Spinal cord (tissue), 10 donors: Measurements from ENCODE around the gene ZNF532. TPM values are rescaled to one million over a fixed set of nuclear protein-coding genes. Genes with fewer than 3 reads are reported as not detected.
"Not testable (repeated sequence)": the region's sequence is repeated elsewhere in the genome, so short reads cannot be mapped to it uniquely, and the experiment has no call there.

Experiments used
- DNase-seq, 6 donors: peaks; one replicate each; pipeline versions ENCODE4 v3.0.0 to v3.0.0-alpha.2; 2013 to 2015; ENCODE audit warnings: low spot score in 6 of 6, low read depth in 4 of 6
- H3K27ac ChIP-seq: one replicate; pipeline ENCODE4 v1.5.1; 2013; ENCODE audit warnings: low read depth, low read length, control low read depth
- H3K27me3 ChIP-seq: one replicate; pipeline ENCODE4 v1.6.1; 2013; ENCODE audit warnings: low read length; ENCODE audit not compliant: control insufficient read depth, insufficient read depth
- H3K36me3 ChIP-seq: one replicate; pipeline ENCODE4 v1.6.1; 2013; ENCODE audit warnings: low read length; ENCODE audit not compliant: control insufficient read depth, insufficient read depth
- H3K4me1 ChIP-seq: one replicate; pipeline ENCODE4 v1.6.1; 2013; ENCODE audit warnings: low read length; ENCODE audit not compliant: control insufficient read depth, insufficient read depth
- H3K4me3 ChIP-seq: one replicate; pipeline ENCODE4 v1.5.1; 2013; ENCODE audit warnings: low read depth, low read length, control low read depth
- H3K9me3 ChIP-seq: one replicate; pipeline ENCODE4 v1.6.1; 2013; ENCODE audit warnings: low read length; ENCODE audit not compliant: control insufficient read depth, insufficient read depth
- WGBS: methylation state at CpG from one replicate; pipeline ENCODE4 v1.1.5; 2013; ENCODE audit warnings: missing lambda C conversion rate; ENCODE audit not compliant: insufficient coverage; 5-methylcytosine and 5-hydroxymethylcytosine counted together
- polyA plus RNA-seq, 2 donors: library from polyadenylated mRNA; unstranded; fragments of 120-200 nt; gene quantifications; one replicate each; pipeline ENCODE4 v1.2.1, GENCODE V29; 2013; ENCODE audit not compliant: insufficient read length in 2 of 2
- total RNA-seq, 2 donors: library from RNA; depleted of rRNA in 1 of 2; stranded (reverse); fragments of 120-200 nt in 1 of 2; fragments of >200 nt in 1 of 2; gene quantifications; one replicate each; pipeline versions ENCODE4 v1.2.3 to v1.2.4, GENCODE V29; 2013 to 2014
- donor health status: healthy.

The ZNF532 gene
- total and polyA plus RNA-seq, 4 donors, result 106 to 147 (median 122) TPM

- no peak overlapping the region for H3K4me3 ChIP-seq
- no peak overlapping the region for H3K27ac ChIP-seq
- H3K36me3 ChIP-seq, result peaks cover 23% of the 10 kb centered on the region
- H3K9me3 ChIP-seq, result no peaks in the 10 kb centered on the region
- H3K27me3 ChIP-seq, result no peaks in the 10 kb centered on the region
- DNase-seq, result no peak
- H3K4me1 ChIP-seq, result peaks cover 8% of the 10 kb centered on the region
- 95% methylated on average over 4 of the region's 10 CpGs for WGBS
Measured at GRCh38 chr18:58905777-58906428, 41.2 kb downstream of the ZNF532 start.

GRCh38 chr18:58908006-58908405 lies 43.3 kb downstream of the ZNF532 start:
- no peak for DNase-seq
- Histone ChIP-seq H3K36me3 (peaks cover 18% of the 10 kb centered on the region), H3K4me1 (peaks cover 26% of the 10 kb centered on the region), H3K27ac (no peak overlapping the region), H3K27me3 (no peaks in the 10 kb centered on the region), H3K4me3 (no peak overlapping the region), H3K9me3 (no peaks in the 10 kb centered on the region)
- WGBS, result no CpG with 5 or more reads among the region's 1 CpG

- Histone ChIP-seq H3K27me3 (no peaks in the 10 kb centered on the region), H3K4me3 (no peak overlapping the region), H3K4me1 (peaks cover 26% of the 10 kb centered on the region), H3K36me3 (peaks cover 20% of the 10 kb centered on the region), H3K27ac (no peak overlapping the region), H3K9me3 (no peaks in the 10 kb centered on the region)
- 82% methylated on average over 7 of the region's 8 CpGs for WGBS
- no peak for DNase-seq
Measured at GRCh38 chr18:58909521-58909920, 44.8 kb downstream of the ZNF532 start.

DNA sequence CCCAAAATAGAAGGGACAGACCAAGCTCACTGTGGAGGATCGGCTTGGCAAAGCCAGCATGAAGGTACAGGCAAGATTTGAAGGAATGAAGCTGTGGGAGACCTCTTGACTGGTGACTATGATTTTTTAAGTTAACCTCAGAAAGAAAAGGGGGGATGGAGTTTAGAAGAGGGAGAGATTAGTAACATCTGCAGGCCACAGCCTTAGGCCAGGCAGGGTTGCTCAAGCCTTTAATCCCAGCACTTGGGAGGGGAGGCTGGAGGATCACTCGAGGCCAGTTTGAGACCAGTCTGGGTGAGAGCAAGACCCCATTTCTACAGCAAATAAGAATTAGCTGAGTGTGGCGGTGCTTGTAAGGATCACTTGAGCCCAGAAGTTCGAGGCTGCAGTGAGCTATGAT lies 46.6 kb downstream of the ZNF532 start:
- H3K4me1 ChIP-seq, result peaks cover 26% of the 10 kb centered on the region

DNA sequence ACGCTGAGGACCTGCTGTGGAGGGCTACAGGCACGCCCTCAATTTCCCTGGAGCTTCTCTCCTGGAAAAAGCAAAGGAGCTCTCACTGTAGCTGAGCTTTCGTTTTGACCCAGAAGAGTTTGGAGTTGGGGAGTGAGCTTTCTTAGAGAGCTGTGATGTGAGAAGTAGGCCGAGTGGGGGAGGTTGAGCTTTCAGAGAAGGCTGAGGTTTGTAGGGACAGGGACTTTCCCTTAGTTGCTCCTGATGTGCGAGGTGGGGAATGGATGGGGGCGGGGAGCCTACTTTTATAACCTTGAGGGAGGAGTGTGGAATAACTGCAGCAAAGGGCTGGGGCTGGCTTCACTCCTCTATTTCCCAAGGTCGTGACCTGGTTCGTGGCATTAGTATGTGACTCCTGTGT lies 47.1 kb downstream of the ZNF532 start:
- peak overlapping the region; percentile 84 for H3K27ac ChIP-seq
- H3K9me3 ChIP-seq, result no peaks in the 10 kb centered on the region
- H3K36me3 ChIP-seq, result peaks cover 13% of the 10 kb centered on the region
- peaks cover 26% of the 10 kb centered on the region for H3K4me1 ChIP-seq
- no peaks in the 10 kb centered on the region for H3K27me3 ChIP-seq
- 66% methylated on average over 6 of the region's 8 CpGs for WGBS
- DNase-seq, result peak in 1 of 6 donors; percentile 41
- no peak overlapping the region for H3K4me3 ChIP-seq

More for the DNA sequence above, 46.6 kb downstream of the ZNF532 start:
- Histone ChIP-seq H3K9me3 (no peaks in the 10 kb centered on the region), H3K36me3 (peaks cover 13% of the 10 kb centered on the region), H3K4me3 (no peak overlapping the region), H3K27me3 (no peaks in the 10 kb centered on the region), H3K27ac (peak overlapping the region; percentile 84)
- DNase-seq, result no peak
- WGBS, result 77% methylated on average over 3 of the region's 4 CpGs

GRCh38 chr18:58915006-58915799 lies 50.5 kb downstream of the ZNF532 start:
- no peaks in the 10 kb centered on the region for H3K9me3 ChIP-seq
- H3K27ac ChIP-seq, result peak overlapping the region; percentile 29
- no peak overlapping the region for H3K4me3 ChIP-seq
- peaks cover 37% of the 10 kb centered on the region for H3K36me3 ChIP-seq
- no peaks in the 10 kb centered on the region for H3K27me3 ChIP-seq
- DNase-seq, result no peak
- H3K4me1 ChIP-seq, result peaks cover 19% of the 10 kb centered on the region
- WGBS, result 65% methylated on average over 14 of the region's 14 CpGs

DNA sequence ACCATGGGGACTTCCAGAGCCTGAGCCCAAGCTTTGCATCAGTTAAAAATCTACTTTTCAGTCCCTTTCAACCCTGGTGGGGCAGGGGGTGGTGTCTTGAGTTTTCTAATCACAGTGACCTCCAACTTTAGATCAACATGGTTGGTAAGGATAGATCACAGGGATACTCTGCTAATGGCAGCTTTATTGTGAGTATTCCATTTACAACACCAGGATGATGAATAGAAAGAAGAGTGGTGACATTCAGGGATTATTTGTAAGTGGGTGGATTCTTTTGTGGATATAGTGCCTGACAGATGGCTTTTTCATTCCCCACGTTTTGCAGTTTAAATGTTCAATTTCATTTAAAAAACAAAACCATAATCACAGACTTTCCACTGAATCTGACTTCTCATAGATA lies 51.3 kb downstream of the ZNF532 start:
- no CpG with 5 or more reads among the region's 1 CpG for WGBS
- H3K27me3 ChIP-seq, result no peaks in the 10 kb centered on the region
- no peaks in the 10 kb centered on the region for H3K9me3 ChIP-seq
- H3K4me3 ChIP-seq, result no peak overlapping the region
- no peak for DNase-seq
- H3K4me1 ChIP-seq, result peaks cover 17% of the 10 kb centered on the region
- H3K36me3 ChIP-seq, result peaks cover 37% of the 10 kb centered on the region
- H3K27ac ChIP-seq, result no peak overlapping the region

- H3K9me3 ChIP-seq, result not testable (repeated sequence)
Measured at GRCh38 chr18:58919934-58920333, 55.3 kb downstream of the ZNF532 start.

DNA sequence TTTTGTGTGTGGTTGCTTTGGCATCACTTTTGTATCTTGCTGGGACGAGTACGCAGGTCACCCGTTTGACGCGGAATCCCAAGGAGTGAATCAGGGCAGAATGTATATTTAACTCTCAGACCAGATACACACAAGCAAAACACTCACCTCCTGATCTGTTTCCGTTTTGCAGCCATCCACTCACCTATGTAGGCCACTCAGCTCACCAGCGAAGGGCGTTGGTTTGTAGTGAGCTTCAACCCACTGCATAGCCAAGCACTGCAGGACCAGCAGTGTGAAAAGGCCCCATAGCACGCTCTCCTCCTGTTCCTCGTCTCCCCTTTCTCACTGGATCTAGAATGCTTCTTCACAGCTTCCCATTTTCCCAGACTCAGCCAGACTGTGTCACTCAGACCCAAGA lies 58.3 kb downstream of the ZNF532 start:
- WGBS, result 93% methylated on average over 5 of the region's 10 CpGs
- H3K9me3 ChIP-seq, result peaks cover 9% of the 10 kb centered on the region
- peaks cover 12% of the 10 kb centered on the region for H3K4me1 ChIP-seq
- H3K36me3 ChIP-seq, result peaks cover 41% of the 10 kb centered on the region
- no peaks in the 10 kb centered on the region for H3K27me3 ChIP-seq
- H3K27ac ChIP-seq, result no peak overlapping the region
- H3K4me3 ChIP-seq, result no peak overlapping the region
- DNase-seq, result no peak

More at GRCh38 chr18:58919934-58920333, 55.3 kb downstream of the ZNF532 start:
- Histone ChIP-seq H3K4me1 (peaks cover 10% of the 10 kb centered on the region), H3K36me3 (peaks cover 46% of the 10 kb centered on the region)
- WGBS, result 100% methylated on average over 1 of the region's 16 CpGs
- H3K27ac ChIP-seq, H3K4me3 ChIP-seq, H3K27me3 ChIP-seq, DNase-seq: not testable (repeated sequence)

DNA sequence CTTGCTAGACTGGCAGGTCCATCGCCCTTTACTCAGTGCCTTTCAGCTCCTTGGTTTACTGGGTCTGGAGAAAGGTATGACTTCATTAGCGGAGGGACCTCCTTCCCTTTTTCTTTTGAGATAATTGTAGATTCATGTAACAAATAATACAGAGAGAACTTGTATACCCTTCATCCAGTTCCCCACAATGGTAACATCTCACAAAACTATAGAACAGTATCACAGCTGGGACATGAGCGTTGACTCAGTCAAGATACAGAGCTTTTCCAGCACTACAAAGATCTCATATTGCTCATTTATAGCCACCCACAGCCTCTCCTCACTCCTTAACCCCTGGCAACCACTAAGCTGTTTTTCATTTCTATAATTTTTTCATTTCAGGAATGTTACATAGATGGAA lies 59.8 kb downstream of the ZNF532 start:
- DNase-seq, result no peak
- peaks cover 9% of the 10 kb centered on the region for H3K9me3 ChIP-seq
- 89% methylated on average over 1 of the region's 3 CpGs for WGBS
- H3K27ac ChIP-seq, result no peak overlapping the region
- H3K4me3 ChIP-seq, result no peak overlapping the region
- H3K4me1 ChIP-seq, result peaks cover 17% of the 10 kb centered on the region
- H3K36me3 ChIP-seq, result peaks cover 29% of the 10 kb centered on the region
- H3K27me3 ChIP-seq, result no peaks in the 10 kb centered on the region
